GM12891 (cell line): Measurements from ENCODE around the gene FURIN.

ENCODE experiments used
- POLR2A ChIP-seq: IDR thresholded peaks from 2 replicates; pipeline ENCODE4 v1.6.1; 2011; ENCODE audit warnings: low read depth, low read length, control low read depth
- POLR2AphosphoS5 ChIP-seq: IDR thresholded peaks from 2 replicates; pipeline ENCODE4 v1.6.1; 2011; ENCODE audit warnings: low read depth, low read length, control low read depth
- TAF1 ChIP-seq: IDR thresholded peaks from 2 replicates; pipeline ENCODE4 v1.6.1; 2011; ENCODE audit warnings: low read depth, low read length, control low read depth

- no peak for TF ChIP-seq TAF1
- TF ChIP-seq POLR2A, result no peak
- no peak for TF ChIP-seq POLR2AphosphoS5
Observed at GRCh38 chr15:90823455-90823974, 44.9 kb upstream of the FURIN start.
